Right atrium auricular region (tissue), 2 donors: ENCODE data around the gene GATAD2B. TPM values are rescaled to one million over a fixed set of nuclear protein-coding genes. Genes with fewer than 3 reads are reported as not detected.
A peak's percentile ranks its signal among the peaks of the same experiment; 100 is the strongest.

Experiments used
- DNase-seq: peaks from one replicate; pipeline ENCODE4 v3.0.0-alpha.2; 2019; ENCODE audit warnings: low spot score
- H3K27ac ChIP-seq, 2 donors: fragments of 200-600 bp; sonication (generic); 1 replicate in 1 of 2; 2 replicates in 1 of 2; pipeline ENCODE4 v1.5.1; 2016 to 2019
- H3K27me3 ChIP-seq, 2 donors: fragments of 200-600 bp; sonication (generic); one replicate each; pipeline versions ENCODE4 v1.5.1 to v1.6.0; 2017 to 2019
- H3K36me3 ChIP-seq: fragments of 200-600 bp; sonication (generic); one replicate; pipeline ENCODE4 v1.5.1; 2016
- H3K4me1 ChIP-seq, 2 donors: fragments of 200-600 bp; sonication (generic); one replicate each; pipeline versions ENCODE4 v1.5.1 to v1.6.0; 2017 to 2019
- H3K4me3 ChIP-seq, 2 donors: fragments of 200-600 bp; sonication (generic); 1 replicate in 1 of 2; 2 replicates in 1 of 2; pipeline ENCODE4 v1.5.1; 2017 to 2019; ENCODE audit warnings: mild to moderate bottlenecking in 1 of 2, moderate library complexity in 1 of 2
- H3K9me3 ChIP-seq, 2 donors: fragments of 200-600 bp; sonication (generic); one replicate each; pipeline ENCODE4 v1.5.1; 2019
- total RNA-seq, 2 donors: library from RNA; depleted of rRNA; stranded (reverse); fragments of >200 nt; gene quantifications; one replicate each; pipeline ENCODE4 v1.1.0, GENCODE V29; 2016
- TF ChIP-seq, protein P1 (sequence below), 2 donors: fragments of 200-600 bp; sonication (generic); IDR thresholded peaks; one replicate each; pipeline ENCODE4 v1.5.1; 2019; ENCODE audit warnings: antibody characterized with exemption in 2 of 2

Gene GATAD2B
- total RNA-seq, 2 donors from 2014 or later = 18.7 to 32.7 TPM

DNA sequence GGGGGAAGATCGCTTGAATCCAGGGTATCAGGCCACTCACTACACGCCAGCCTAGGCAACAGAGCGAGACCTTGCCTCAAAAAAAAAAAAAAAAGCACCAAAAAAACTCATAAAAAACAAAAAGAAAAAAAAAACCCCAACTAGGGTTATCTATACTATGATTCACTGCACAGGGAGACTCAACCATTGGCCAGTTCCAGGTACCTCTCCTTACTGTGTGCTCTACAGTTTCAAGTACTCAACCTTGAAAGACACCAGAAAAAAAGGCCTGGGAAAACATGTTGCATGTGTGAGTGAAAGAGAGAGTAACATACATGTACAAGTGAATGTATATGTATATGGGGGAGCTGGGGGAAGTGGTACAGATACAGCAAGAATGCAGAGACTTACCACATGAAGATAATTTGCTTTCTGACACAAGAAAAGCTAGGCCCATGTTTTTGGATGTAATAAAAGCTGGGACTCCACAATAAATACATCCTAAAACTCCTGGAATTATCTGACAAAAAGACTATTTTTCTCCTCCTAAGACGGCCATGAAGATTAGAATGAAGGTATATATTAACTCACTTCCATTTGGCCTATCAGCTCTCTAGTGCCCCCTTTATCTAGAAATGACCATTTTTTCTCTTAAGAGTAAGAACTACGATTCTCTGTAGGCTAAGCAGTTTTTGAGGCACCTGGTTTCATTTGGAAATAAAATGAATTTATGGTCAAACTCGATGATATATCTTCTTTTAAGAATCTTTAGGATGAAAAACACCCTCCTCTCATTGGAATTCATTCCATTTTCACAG, 95.4 kb downstream of the GATAD2B start:
- H3K4me3 ChIP-seq = no peak overlapping the region
- H3K4me1 ChIP-seq = peaks cover 0 to 4% of the 10 kb centered on the region in 2 donors
- no peaks in the 10 kb centered on the region for H3K9me3 ChIP-seq
- no peaks in the 10 kb centered on the region for H3K27me3 ChIP-seq
- TF ChIP-seq, protein P1, sequence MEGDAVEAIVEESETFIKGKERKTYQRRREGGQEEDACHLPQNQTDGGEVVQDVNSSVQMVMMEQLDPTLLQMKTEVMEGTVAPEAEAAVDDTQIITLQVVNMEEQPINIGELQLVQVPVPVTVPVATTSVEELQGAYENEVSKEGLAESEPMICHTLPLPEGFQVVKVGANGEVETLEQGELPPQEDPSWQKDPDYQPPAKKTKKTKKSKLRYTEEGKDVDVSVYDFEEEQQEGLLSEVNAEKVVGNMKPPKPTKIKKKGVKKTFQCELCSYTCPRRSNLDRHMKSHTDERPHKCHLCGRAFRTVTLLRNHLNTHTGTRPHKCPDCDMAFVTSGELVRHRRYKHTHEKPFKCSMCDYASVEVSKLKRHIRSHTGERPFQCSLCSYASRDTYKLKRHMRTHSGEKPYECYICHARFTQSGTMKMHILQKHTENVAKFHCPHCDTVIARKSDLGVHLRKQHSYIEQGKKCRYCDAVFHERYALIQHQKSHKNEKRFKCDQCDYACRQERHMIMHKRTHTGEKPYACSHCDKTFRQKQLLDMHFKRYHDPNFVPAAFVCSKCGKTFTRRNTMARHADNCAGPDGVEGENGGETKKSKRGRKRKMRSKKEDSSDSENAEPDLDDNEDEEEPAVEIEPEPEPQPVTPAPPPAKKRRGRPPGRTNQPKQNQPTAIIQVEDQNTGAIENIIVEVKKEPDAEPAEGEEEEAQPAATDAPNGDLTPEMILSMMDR (IDR thresholded peaks at IDR 0.05) = no peak
- H3K27ac ChIP-seq = no peak overlapping the region
- peaks cover 23% of the 10 kb centered on the region for H3K36me3 ChIP-seq
- DNase-seq = no peak

DNA sequence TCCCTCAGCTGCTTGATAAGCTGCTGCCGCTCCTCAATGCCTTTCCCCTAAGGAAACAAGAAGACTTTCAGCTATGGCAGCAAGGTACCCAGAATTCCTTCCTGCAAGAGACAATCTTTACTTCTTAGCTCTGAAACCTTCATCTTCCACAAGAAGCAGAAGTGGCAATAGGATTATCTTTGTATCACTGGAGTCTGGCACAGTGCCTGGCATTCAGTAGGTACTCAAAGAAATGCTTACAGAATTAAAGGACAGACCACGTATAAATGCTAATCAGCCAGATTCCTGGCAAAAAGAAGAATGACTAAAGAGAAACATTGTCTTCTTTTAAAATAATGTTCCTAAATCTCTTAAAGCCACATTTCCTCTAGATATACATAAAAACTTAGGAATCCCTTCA, 103.9 kb downstream of the GATAD2B start:
- Histone ChIP-seq H3K9me3 (no peaks in the 10 kb centered on the region), H3K27me3 (no peaks in the 10 kb centered on the region), H3K36me3 (peaks cover 36% of the 10 kb centered on the region), H3K4me1 (peaks cover 0 to 5% of the 10 kb centered on the region in 2 donors), H3K27ac (no peak overlapping the region), H3K4me3 (no peak overlapping the region)
- TF ChIP-seq, protein P1 (IDR thresholded peaks at IDR 0.05) = no peak
- peak; percentile 28 for DNase-seq

DNA sequence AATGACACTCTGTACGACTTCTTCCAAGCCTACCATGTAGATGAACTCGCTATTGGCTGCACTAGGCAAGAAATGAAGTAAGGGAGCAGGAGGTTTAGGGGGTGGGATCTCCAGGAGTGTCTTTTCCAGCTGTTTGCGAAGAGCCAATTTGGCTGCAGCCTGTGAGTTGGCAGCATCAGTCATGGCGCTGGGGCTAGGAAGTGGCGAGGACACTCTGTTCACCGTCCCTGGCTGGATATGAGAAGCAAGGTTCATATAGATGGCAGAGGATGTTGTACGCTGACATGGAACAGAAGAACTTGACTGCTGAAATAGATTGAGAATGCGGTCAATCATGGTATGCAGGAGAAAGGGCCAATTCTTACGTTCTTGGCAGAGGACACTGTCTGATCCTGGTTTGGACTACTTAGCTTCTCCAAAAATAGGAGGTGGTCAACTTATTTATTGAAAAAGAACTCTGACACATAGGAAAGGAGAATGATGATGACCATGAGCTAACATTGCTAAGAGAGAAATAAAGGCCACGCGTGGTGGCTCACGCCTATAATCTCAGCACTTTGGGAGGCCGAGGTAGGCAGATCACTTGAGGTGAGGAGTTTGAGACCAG, 106.4 kb downstream of the GATAD2B start:
- TF ChIP-seq, protein P1 (IDR thresholded peaks at IDR 0.05) = no peak
- DNase-seq = peak; percentile 30
- H3K9me3 ChIP-seq = no peaks in the 10 kb centered on the region
- peak overlapping the region; percentile 10 to 23 for H3K27ac ChIP-seq
- no peaks in the 10 kb centered on the region for H3K27me3 ChIP-seq
- H3K36me3 ChIP-seq = peaks cover 58% of the 10 kb centered on the region
- no peak overlapping the region for H3K4me3 ChIP-seq
- H3K4me1 ChIP-seq = peaks cover 0 to under 1% of the 10 kb centered on the region in 2 donors

DNA sequence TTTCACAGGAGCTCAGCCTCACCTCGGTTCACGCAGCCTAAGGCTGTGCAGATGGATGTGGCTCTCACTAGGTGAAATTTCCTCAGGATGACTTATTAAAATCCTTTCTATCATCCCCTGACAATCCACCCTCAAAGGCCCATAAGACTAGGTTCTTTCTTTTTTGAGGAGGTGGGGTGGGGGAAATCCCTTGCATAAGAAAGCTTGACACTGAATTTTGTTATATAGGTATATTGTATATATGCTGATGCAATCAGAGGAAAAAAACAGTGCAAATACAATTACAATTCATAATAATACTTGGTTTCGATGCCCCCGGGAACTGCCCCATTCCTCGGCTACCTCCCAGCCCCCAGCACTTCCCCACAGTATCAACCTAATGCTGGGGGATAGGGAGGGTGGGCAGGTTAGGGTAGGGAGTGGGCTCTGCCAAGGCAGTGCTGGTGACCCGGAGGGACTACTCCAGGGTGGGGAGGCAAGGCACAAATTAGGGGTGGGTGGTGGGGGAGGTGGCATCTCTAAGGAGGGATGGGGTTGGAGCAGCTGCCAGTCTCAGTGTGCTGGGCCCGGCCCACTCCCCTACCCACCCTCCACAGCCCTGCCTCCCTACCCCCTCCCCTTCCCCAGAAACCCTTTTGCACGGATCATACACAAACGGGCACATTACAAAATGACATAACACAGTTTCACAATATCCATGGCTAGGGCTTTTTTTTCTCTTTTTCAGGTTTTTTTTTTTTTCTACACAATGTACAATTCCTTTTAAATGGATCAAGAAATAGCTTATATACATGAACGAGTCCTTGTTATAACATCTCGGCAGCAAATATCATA, 116.7 kb downstream of the GATAD2B start:
- DNase-seq = no peak
- Histone ChIP-seq H3K36me3 (peaks cover 40% of the 10 kb centered on the region), H3K9me3 (no peaks in the 10 kb centered on the region), H3K4me3 (no peak overlapping the region), H3K4me1 (peaks cover 0 to 30% of the 10 kb centered on the region in 2 donors), H3K27me3 (no peaks in the 10 kb centered on the region), H3K27ac (peak overlapping the region; percentile 72 to 80)
- TF ChIP-seq, protein P1 (IDR thresholded peaks at IDR 0.05) = no peak

DNA sequence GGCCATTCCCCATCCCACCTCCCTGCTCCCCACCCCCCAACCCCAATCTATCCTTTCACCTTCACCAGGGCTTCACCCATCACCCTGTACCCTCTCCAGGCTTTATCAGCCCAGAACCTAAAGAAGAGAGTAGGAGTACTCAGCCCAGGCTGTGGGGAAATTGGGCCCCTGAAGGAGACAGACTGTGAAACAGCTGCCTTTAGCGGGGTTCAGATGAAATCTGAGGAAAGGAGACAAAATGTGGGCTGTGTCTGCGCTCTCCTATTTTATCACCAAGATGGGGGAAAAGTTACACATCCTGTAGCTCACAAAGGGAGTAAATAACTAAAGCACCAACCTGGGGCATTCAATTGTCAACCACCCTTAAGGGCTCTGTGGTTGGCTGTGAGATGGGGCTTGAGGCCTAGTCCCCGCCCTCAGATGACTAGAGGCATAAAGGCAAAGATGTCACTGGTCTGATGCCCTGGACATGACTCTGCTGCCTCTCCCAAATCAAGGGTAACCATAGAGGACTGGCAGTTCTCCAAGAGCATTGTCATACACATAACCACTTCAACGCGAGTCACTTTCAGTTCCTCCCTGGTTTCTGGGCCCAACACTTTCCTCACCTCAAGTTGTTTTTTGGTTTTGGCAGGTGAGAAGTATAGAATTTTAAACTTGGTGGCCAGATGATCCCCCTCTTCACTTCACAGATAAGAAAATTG, 117.6 kb downstream of the GATAD2B start:
- H3K9me3 ChIP-seq = no peaks in the 10 kb centered on the region
- peaks cover 0 to 30% of the 10 kb centered on the region in 2 donors for H3K4me1 ChIP-seq
- no peak overlapping the region for H3K4me3 ChIP-seq
- peak; percentile 82 for DNase-seq
- no peaks in the 10 kb centered on the region for H3K27me3 ChIP-seq
- peaks cover 31% of the 10 kb centered on the region for H3K36me3 ChIP-seq
- TF ChIP-seq, protein P1 (IDR thresholded peaks at IDR 0.05) = no peak
- peak overlapping the region; percentile 72 to 80 for H3K27ac ChIP-seq
